Measurements from ENCODE around the gene TECR. TPM values are rescaled to one million over a fixed set of nuclear protein-coding genes. Genes with fewer than 3 reads are reported as not detected.

Gene TECR, protein sequence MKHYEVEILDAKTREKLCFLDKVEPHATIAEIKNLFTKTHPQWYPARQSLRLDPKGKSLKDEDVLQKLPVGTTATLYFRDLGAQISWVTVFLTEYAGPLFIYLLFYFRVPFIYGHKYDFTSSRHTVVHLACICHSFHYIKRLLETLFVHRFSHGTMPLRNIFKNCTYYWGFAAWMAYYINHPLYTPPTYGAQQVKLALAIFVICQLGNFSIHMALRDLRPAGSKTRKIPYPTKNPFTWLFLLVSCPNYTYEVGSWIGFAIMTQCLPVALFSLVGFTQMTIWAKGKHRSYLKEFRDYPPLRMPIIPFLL
- total RNA-seq: 87.9 and 101 TPM in 2 replicates

DNA sequence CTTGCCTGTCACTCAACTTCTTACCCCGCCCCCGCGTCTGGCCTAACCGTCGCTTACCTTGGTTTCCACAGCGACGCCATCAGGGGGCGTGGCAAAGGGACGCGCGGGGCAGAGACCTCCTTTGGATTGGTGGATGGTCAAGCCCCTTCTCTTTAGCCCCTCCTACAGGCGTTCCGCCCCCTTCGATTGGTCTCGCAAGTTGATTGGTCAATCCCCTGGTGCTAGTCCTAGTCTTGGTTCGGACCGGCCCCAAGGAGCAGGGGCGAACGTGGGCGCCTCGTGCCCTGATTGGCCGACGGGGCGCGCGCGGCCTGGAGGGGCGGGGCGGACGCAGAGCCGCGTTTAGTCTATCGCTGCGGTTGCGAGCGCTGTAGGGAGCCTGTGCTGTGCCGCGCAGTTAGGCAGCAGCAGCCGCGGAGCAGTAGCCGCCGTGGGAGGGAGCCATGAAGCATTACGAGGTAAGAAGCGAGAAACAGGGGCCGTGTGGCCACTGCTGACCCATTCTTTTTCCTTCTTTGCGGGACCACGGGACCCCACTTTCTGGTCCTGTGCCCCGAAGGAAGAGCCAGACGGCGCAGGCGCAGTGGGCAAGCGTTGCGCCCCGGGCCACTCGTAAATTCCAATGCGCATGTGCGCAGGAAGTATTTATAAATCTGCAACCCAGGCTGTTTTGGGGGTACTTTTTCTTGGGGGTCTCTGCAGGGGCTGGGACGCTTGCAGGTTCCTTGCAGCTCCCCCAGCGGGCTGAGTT is at the start of gene TECR:
TSS of gene TECR (plus strand) at position 341 of the 751 bp plus-strand sequence. CDS start at position 444, 103 bp downstream.

GRCh38 chr19:14496029-14496833 is 33.2 kb upstream of the TECR start, which contains the start of gene GIPC1:
TSS of gene GIPC1 (minus strand) at chr19:14496127. CDS start at chr19:14482976, 13,151 bp downstream.

DNA sequence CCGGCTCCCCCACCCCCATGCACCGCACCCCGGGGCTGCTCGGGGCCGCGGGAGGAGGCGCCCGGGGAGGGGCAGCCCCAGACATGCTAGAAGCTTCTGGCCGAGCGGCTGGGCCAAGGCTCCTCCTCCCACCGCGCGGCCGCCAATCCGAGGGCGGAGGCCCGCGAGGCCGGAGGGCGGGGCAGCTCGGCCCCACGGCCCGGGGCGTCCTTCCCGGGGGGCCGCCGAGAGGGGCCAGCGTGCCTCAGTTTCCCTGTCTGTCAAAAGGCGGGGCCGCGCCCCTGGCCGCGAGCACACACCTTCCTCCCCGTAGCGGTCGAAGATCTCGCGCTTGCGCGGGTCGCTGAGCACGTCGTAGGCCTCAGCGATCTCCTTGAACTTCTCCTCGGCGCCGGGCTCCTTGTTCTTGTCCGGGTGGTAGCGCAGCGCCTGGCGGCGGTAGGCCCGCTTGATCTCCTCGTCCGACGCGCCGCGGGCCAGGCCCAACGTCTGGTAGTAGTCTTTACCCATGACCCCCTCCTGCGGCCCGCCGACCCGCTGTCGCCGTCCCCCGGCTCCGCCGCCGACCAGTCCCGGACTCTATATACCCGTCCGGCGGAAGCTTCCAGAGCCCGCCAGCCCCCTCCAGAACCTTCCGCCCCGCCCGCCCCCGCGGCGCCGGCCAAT is 11.4 kb upstream of the TECR start, which contains the start of gene DNAJB1:
TSS of gene DNAJB1 (minus strand) at position 558 of the 666 bp plus-strand sequence. CDS start at position 510, 48 bp downstream.

DNA sequence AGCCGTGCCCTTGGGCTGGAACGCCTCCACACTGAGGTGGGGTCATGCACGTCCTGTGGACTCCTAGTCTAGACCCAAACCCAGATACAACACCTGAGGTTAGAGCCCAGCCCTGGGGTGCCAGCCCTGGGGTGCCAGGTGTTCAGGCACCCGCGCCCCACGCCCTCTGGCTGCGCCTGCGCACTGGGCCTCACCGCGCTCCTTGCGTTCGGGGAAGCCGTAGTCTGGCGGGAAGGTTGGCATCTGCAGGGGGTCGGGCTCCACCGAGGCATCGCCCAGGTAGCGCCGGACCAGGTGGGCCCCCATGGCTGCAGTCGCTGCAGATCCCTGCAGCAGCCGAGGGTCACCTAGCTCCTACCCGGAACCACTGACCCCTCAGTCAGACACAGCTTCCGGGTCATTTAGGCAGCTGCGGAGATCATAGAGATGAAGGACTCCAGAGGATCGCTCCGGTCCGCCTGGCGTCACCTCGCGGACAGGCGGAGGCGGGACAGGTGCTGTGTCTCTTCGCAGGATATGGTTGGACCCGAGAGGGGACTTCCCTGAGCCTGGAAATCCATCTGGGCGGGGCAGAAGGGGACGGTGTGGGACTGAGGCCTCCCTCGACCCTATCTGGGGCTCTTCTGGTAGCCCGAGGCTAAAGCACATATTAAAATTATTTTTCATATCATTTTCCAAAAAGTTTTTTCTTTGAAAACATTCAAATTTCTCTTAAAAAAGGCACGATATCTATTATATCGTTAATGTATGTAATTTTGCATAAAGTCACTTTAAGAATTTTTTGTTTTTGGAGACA is 42.5 kb downstream of the TECR start, which contains the start of gene NDUFB7:
TSS of gene NDUFB7 (minus strand) at position 372 of the 796 bp plus-strand sequence. CDS start at position 306, 66 bp downstream.

DNA sequence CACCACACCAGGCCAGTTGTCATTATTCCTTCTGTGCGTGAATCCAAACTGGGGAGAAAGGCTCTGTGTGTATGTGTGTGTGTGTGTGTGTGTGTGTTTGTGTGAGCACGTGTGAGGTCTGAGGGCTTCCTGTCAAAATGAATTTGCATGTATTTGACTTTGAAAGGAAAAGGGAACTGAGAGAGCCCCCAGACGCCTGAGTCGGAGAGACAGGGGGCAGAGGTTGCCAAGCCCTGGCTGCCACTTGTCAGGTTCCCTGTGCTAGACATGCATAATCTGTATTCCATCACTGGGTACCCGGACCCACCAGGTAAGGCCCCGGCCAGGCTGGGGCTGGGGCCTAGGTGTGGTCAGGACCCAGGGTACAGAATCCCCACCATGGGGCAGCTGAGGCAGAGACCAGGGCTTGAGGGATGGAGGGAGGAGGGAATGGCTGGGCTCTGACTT is 53.5 kb downstream of the TECR start, which contains the start of gene CLEC17A:
TSS of gene CLEC17A (plus strand) at position 191 of the 447 bp plus-strand sequence. CDS start at position 268, 77 bp downstream.

Other genes starting within 250 kb of the TECR start
- gene ADGRE5, start 148.2 kb upstream of the TECR start, total RNA-seq: 126 and 150 TPM in 2 replicates
- gene DDX39A, start 110.3 kb upstream of the TECR start, total RNA-seq: 131 and 165 TPM in 2 replicates
- 112 and 126 TPM in 2 replicates for gene PKN1, start 96.3 kb upstream of the TECR start, total RNA-seq
- 0.86 and 0.89 TPM in 2 replicates for gene PTGER1, start 54.2 kb upstream of the TECR start, total RNA-seq
- gene GIPC1, start 33.5 kb upstream of the TECR start, total RNA-seq: 186 and 203 TPM in 2 replicates
- gene DNAJB1, start 11.2 kb upstream of the TECR start, total RNA-seq: 81.3 and 100.0 TPM in 2 replicates
- 304 and 329 TPM in 2 replicates for gene NDUFB7, start 42.5 kb downstream of the TECR start, total RNA-seq
- gene CLEC17A, start 53.5 kb downstream of the TECR start, total RNA-seq: not detected in 2 replicates
- not detected in 2 replicates for gene ADGRE3, start 145.2 kb downstream of the TECR start, total RNA-seq
- gene ZNF333, start 160.5 kb downstream of the TECR start, total RNA-seq: 4.9 and 7.6 TPM in 2 replicates
- 1.7 and 6.6 TPM in 2 replicates for gene ADGRE2, start 249.0 kb downstream of the TECR start, total RNA-seq